ENCODE measurements around the gene HOXB8. TPM values are rescaled to one million over a fixed set of nuclear protein-coding genes. Genes with fewer than 3 reads are reported as not detected.
A peak's percentile ranks its signal among the peaks of the same experiment; 100 is the strongest.

HOXB8 gene
- total and polyA plus RNA-seq, 2 donors, result 0.07 TPM; not detected in 1

DNA sequence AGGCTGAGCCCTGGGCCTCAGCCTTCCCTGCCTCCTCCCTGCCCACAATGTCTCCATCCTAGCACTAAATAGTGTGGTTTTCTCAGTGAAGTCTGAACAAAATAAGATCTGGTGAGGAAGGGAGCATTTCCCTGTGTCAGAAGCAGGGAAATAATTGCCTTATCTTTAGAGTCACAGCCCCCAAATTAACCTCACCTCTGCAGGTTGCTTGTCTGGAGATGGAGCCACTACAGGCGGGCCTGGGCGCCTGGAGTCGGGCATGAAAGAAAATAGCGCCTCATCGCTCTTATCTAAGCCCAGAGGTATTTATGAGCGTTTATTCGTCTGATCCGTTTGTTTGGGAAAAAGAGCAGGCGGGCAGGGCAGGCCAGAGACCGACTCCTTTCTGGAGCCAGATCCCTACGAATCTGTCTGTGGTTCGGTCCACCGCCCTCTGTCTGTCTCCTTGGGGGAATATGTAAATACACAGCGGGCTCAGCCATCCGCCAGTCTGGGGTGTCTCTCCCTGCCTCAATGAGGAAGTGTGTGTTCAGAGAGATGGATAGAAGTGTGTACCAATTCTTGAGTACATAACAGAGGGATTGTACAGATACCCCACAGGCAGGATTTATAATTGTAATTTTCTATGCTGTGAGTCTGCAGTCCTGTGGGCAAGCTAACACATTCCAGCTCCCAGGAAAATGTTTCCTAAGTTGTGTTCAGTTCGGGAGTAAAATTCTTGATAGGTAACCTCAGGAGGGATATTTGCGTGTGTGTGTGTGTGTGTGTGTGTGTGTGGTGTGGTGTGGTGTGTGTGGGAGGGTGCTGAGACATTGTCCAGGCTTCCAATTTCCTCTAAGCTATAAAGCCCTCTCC lies 14.6 kb downstream of the HOXB8 start:
- peaks cover 97 to 100% of the 10 kb centered on the region in 2 donors for H3K27me3 ChIP-seq (ENCODE audit: control insufficient read depth in 2 of 2, insufficient read depth in 1 of 2, low read length in 1 of 2)

DNA sequence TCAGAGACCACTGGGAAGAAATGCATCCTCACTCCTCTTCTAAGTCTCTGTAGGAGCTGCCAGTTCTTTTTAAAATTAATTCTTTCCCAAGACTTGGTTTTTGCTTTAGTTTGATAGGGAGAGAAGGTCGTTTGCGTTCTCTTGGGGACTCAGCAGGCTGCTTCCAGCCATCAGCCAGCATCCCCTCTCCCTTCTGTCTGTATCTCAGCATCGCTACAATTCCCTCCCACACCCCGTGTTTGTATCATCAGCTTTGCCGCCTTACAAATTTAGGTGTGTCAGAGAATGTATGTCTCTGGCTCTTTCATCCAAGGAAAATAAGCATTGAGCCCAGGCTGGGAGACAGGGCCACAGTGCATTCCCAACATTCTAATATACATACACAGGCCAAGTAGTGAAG lies 15.7 kb downstream of the HOXB8 start:
- H3K9me3 ChIP-seq (ENCODE audit: control insufficient read depth in 2 of 2, insufficient read depth in 1 of 2, low read length in 1 of 2), result peaks cover 0 to 25% of the 10 kb centered on the region in 2 donors
- H3K4me1 ChIP-seq (ENCODE audit: control insufficient read depth in 2 of 2, insufficient read depth in 2 of 2, low read length in 2 of 2), result peaks cover 0 to 24% of the 10 kb centered on the region in 2 donors
- DNase-seq (ENCODE audit: low read depth in 6 of 9, low spot score in 9 of 9), result no peak
- no peak overlapping the region for H3K4me3 ChIP-seq (ENCODE audit: low read length in 2 of 2)
- H3K27ac ChIP-seq (ENCODE audit: low read depth in 1 of 2, low read length in 1 of 2), result no peak overlapping the region
- H3K27me3 ChIP-seq (ENCODE audit: control insufficient read depth in 2 of 2, insufficient read depth in 1 of 2, low read length in 1 of 2), result peaks cover 97 to 100% of the 10 kb centered on the region in 2 donors
- WGBS, result 92% methylated on average over 5 of the region's 5 CpGs
- H3K36me3 ChIP-seq (ENCODE audit: control insufficient read depth in 2 of 2, insufficient read depth in 2 of 2, low read length in 1 of 2), result peaks cover 0 to 4% of the 10 kb centered on the region in 2 donors

More for the DNA sequence above, 14.6 kb downstream of the HOXB8 start:
- H3K4me1 ChIP-seq (ENCODE audit: control insufficient read depth in 2 of 2, insufficient read depth in 2 of 2, low read length in 2 of 2), result peaks cover 0 to 24% of the 10 kb centered on the region in 2 donors
- DNase-seq (ENCODE audit: low read depth in 6 of 9, low spot score in 9 of 9), result no peak
- WGBS, result 93% methylated on average over 17 of the region's 17 CpGs
- H3K27ac ChIP-seq (ENCODE audit: low read depth in 1 of 2, low read length in 1 of 2), result no peak overlapping the region
- H3K4me3 ChIP-seq (ENCODE audit: low read length in 2 of 2), result no peak overlapping the region
- no peaks in the 10 kb centered on the region for H3K36me3 ChIP-seq (ENCODE audit: control insufficient read depth in 2 of 2, insufficient read depth in 2 of 2, low read length in 1 of 2)
- peaks cover 0 to 25% of the 10 kb centered on the region in 2 donors for H3K9me3 ChIP-seq (ENCODE audit: control insufficient read depth in 2 of 2, insufficient read depth in 1 of 2, low read length in 1 of 2)

DNA sequence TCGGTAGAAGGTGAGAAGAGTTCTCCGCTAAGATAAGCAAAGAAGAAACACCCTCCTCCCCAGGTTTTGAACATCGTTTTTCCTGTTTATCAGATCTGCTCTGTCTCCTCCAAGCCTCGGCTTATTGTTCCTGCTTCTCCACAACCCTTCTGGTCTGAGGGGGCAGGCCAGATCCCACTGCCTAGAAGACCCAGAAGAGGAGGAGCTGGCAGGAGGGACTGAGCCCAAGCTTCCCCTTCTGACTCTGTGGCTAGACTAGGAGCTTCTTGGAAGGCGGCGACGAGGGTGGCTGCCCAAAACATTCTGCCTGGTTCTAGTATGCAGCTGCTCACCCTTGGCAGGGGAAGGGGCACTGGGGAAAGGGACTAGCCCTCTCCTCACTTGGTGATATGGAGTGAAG lies 16.4 kb downstream of the HOXB8 start:
- H3K4me1 ChIP-seq (ENCODE audit: control insufficient read depth in 2 of 2, insufficient read depth in 2 of 2, low read length in 2 of 2), result peaks cover 0 to 24% of the 10 kb centered on the region in 2 donors
- H3K4me3 ChIP-seq (ENCODE audit: low read length in 2 of 2), result no peak overlapping the region
- peaks cover 0 to 19% of the 10 kb centered on the region in 2 donors for H3K9me3 ChIP-seq (ENCODE audit: control insufficient read depth in 2 of 2, insufficient read depth in 1 of 2, low read length in 1 of 2)
- peaks cover 97 to 100% of the 10 kb centered on the region in 2 donors for H3K27me3 ChIP-seq (ENCODE audit: control insufficient read depth in 2 of 2, insufficient read depth in 1 of 2, low read length in 1 of 2)
- H3K36me3 ChIP-seq (ENCODE audit: control insufficient read depth in 2 of 2, insufficient read depth in 2 of 2, low read length in 1 of 2), result peaks cover 0 to 4% of the 10 kb centered on the region in 2 donors
- WGBS, result 73% methylated on average over 7 of the region's 7 CpGs
- no peak for DNase-seq (ENCODE audit: low read depth in 6 of 9, low spot score in 9 of 9)
- no peak overlapping the region for H3K27ac ChIP-seq (ENCODE audit: low read depth in 1 of 2, low read length in 1 of 2)

DNA sequence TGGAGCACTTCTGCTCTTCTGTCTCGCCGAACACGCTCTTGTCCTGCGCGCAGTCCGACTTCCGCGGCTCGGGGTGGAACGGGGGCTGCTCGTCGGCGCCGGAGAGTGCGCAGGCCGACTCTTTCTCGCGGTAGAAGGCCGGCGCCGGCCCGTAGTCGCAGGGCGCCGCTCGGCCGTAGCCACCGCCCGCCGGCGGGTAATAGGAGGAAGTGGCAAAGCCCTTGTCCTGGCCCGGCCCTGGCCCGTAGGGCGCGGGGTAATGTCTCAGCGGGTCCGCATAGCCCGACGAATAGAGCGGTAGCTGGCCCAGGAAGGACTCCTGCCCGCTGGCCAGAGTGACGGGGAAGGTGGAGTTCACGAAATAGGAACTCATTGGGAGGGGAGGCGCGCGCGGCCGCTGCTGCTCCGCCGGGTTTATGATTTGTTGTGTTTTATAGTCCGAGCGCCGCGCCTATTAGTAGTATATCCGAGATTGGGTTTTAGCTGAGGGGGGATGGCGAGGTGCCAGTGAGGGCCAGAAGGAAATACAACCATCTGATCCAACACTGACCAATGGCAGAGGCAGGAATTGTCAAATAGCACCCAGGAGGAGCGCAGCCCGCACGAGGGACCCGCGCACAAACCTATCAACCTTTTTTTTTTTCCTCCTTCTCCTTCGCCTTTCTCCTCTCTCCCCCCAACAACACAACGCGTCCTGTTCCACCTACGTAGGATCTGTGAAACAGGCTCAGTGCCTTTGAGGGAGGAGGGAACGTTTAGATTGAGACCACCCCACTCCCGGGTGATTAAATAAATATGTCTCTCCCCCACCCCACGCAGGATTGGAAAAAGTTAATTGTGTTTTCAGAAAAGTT lies 17.1 kb downstream of the HOXB8 start:
- H3K4me1 ChIP-seq (ENCODE audit: control insufficient read depth in 2 of 2, insufficient read depth in 2 of 2, low read length in 2 of 2), result peaks cover 0 to 29% of the 10 kb centered on the region in 2 donors
- no peak overlapping the region for H3K27ac ChIP-seq (ENCODE audit: low read depth in 1 of 2, low read length in 1 of 2)
- peaks cover 95 to 100% of the 10 kb centered on the region in 2 donors for H3K27me3 ChIP-seq (ENCODE audit: control insufficient read depth in 2 of 2, insufficient read depth in 1 of 2, low read length in 1 of 2)

DNA sequence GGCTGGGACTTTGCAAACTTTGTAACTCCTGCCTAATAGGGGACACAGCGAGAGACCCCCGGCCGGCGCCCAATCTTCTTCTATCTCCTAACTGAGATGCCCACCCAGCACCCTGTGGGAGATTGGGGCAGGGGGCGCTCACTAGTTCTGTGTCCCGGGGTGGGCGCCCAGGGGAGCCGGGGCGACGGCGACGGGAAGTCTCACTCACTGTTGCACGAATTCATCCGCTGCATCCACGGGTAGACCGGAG lies 17.6 kb downstream of the HOXB8 start:
- peaks cover 95 to 100% of the 10 kb centered on the region in 2 donors for H3K27me3 ChIP-seq (ENCODE audit: control insufficient read depth in 2 of 2, insufficient read depth in 1 of 2, low read length in 1 of 2)
- H3K4me1 ChIP-seq (ENCODE audit: control insufficient read depth in 2 of 2, insufficient read depth in 2 of 2, low read length in 2 of 2), result peaks cover 0 to 29% of the 10 kb centered on the region in 2 donors
- H3K27ac ChIP-seq (ENCODE audit: low read depth in 1 of 2, low read length in 1 of 2), result no peak overlapping the region
- H3K4me3 ChIP-seq (ENCODE audit: low read length in 2 of 2), result peak overlapping the region in 1 of 2 donors; percentile 11
- peaks cover 0 to 10% of the 10 kb centered on the region in 2 donors for H3K9me3 ChIP-seq (ENCODE audit: control insufficient read depth in 2 of 2, insufficient read depth in 1 of 2, low read length in 1 of 2)
- H3K36me3 ChIP-seq (ENCODE audit: control insufficient read depth in 2 of 2, insufficient read depth in 2 of 2, low read length in 1 of 2), result peaks cover 0 to 4% of the 10 kb centered on the region in 2 donors
- WGBS, result 1% methylated on average over 16 of the region's 16 CpGs
- no peak for DNase-seq (ENCODE audit: low read depth in 6 of 9, low spot score in 9 of 9)

More for the DNA sequence above, 17.1 kb downstream of the HOXB8 start:
- Histone ChIP-seq H3K9me3 (ENCODE audit: control insufficient read depth in 2 of 2, insufficient read depth in 1 of 2, low read length in 1 of 2) (peaks cover 0 to 16% of the 10 kb centered on the region in 2 donors), H3K36me3 (ENCODE audit: control insufficient read depth in 2 of 2, insufficient read depth in 2 of 2, low read length in 1 of 2) (peaks cover 0 to 4% of the 10 kb centered on the region in 2 donors), H3K4me3 (ENCODE audit: low read length in 2 of 2) (peak overlapping the region in 1 of 2 donors; percentile 11)
- 3% methylated on average over 68 of the region's 68 CpGs for WGBS
- no peak for DNase-seq (ENCODE audit: low read depth in 6 of 9, low spot score in 9 of 9)

DNA sequence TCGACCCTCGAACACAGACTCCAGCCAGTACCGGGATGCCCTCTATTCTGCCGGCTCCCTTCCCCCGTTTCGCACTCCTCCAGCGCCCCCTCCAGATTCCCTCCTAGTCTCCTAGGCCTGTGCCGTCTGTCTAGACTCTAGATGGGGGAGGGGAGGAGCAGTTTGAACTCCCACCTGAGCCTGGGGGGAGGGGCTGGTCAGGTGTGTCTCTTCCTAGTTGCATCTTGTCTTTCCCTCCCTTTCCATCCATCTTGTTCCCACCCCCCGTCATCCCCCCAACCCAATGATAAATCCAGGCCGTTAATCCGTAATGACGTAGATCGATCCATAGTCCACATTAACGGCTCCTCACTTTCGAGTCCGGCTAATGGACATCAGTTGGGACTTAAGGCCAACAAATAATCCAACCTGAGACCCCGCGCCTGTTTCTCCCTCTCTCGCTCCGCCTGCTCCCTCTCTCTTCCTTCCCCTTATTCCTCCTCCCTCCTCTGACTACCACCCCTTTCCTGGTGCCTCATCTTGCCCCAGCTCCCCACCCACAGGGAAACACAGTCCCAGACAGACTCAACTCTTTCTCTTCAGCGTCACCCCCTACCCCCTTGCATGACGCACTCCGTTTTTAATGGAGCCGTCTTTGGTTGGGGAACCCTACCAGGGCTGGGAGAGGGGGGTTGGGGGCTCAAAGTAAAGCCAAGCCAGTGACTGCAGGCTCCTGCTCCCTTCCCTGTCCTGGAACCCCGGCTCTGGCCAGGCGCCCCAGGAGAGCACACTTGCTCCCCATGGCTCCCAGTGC lies 18.2 kb downstream of the HOXB8 start:
- H3K4me1 ChIP-seq (ENCODE audit: control insufficient read depth in 2 of 2, insufficient read depth in 2 of 2, low read length in 2 of 2), result peaks cover 0 to 27% of the 10 kb centered on the region in 2 donors
- 5% methylated on average over 26 of the region's 26 CpGs for WGBS
- peaks cover 0 to 4% of the 10 kb centered on the region in 2 donors for H3K36me3 ChIP-seq (ENCODE audit: control insufficient read depth in 2 of 2, insufficient read depth in 2 of 2, low read length in 1 of 2)
- peaks cover 0 to 8% of the 10 kb centered on the region in 2 donors for H3K9me3 ChIP-seq (ENCODE audit: control insufficient read depth in 2 of 2, insufficient read depth in 1 of 2, low read length in 1 of 2)
- H3K4me3 ChIP-seq (ENCODE audit: low read length in 2 of 2), result no peak overlapping the region
- DNase-seq (ENCODE audit: low read depth in 6 of 9, low spot score in 9 of 9), result no peak
- peaks cover 95 to 100% of the 10 kb centered on the region in 2 donors for H3K27me3 ChIP-seq (ENCODE audit: control insufficient read depth in 2 of 2, insufficient read depth in 1 of 2, low read length in 1 of 2)
- no peak overlapping the region for H3K27ac ChIP-seq (ENCODE audit: low read depth in 1 of 2, low read length in 1 of 2)

DNA sequence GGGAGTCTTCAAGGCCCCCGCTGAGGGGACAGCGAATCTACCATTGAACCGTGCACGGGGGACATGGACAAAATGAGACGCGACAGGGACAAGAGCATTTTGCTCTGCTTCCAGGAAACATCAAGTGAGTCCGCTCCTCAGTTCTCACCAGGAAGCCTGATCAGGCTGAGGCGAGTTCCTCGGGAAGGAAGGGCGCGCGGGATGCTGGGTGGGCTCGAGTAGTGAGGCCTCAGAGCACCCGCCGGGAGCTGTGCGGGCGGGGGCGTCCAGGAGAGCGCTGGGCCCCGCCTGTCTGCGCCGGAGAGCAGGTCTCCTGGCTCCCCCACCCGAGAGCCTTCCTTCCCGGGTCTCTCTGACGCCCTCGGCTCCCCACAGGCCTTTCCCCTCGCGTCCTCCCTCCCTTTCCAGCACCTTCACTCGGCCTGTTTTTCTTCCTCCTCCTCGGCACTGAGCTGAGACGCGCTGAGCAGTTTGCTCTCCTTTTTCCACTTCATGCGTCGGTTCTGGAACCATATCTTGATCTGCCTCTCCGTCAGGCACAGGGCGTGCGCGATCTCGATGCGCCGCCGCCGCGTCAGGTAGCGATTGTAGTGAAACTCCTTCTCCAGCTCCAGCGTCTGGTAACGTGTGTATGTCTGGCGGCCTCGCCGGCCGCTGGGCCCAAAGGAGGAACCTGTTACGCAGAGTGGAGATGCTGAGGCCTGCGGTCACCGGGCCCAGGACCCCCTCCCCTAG lies 18.9 kb downstream of the HOXB8 start:
- Histone ChIP-seq H3K4me3 (ENCODE audit: low read length in 2 of 2) (no peak overlapping the region), H3K27me3 (ENCODE audit: control insufficient read depth in 2 of 2, insufficient read depth in 1 of 2, low read length in 1 of 2) (peaks cover 94 to 100% of the 10 kb centered on the region in 2 donors), H3K27ac (ENCODE audit: low read depth in 1 of 2, low read length in 1 of 2) (no peak overlapping the region), H3K4me1 (ENCODE audit: control insufficient read depth in 2 of 2, insufficient read depth in 2 of 2, low read length in 2 of 2) (peaks cover 0 to 27% of the 10 kb centered on the region in 2 donors), H3K9me3 (ENCODE audit: control insufficient read depth in 2 of 2, insufficient read depth in 1 of 2, low read length in 1 of 2) (peaks cover 0 to 5% of the 10 kb centered on the region in 2 donors), H3K36me3 (ENCODE audit: control insufficient read depth in 2 of 2, insufficient read depth in 2 of 2, low read length in 1 of 2) (peaks cover 0 to 4% of the 10 kb centered on the region in 2 donors)
- 21% methylated on average over 54 of the region's 54 CpGs for WGBS
- DNase-seq (ENCODE audit: low read depth in 6 of 9, low spot score in 9 of 9), result no peak

DNA sequence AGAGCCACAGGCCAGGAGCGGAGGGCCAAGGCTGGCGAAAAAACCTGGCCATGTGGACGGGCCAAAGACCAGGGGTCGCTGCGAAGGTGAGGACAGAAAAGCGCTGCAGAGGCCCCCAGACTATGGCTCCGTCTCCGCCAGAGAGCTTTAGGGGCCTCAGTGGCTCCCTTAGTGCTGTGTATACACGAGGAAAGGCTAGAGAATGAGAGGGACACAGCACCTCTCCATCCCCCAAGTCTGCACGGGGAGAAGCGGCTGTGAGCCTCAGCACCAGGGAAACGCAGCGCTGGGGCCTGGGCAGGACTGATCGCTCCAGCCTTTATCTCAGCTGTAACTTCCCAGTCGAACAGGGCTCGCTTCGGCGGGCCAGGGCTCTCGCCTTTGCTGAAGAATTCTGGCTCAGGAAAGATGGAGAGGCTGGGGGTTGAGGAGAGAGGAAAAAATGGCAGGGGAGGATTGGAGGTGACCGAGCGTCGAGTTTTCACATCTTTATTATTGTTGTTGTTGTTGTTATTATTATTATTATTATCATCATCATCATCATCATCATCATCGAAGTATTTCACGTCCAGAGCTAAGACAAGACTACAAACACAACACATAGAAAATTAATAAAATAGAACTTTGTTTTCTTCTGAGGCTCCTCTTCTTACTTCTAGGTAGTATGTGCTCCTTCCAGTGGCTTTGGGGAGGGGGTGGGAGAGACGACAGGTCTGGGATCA lies 19.7 kb downstream of the HOXB8 start:
- 93% methylated on average over 25 of the region's 25 CpGs for WGBS
- Histone ChIP-seq H3K36me3 (ENCODE audit: control insufficient read depth in 2 of 2, insufficient read depth in 2 of 2, low read length in 1 of 2) (peaks cover 0 to 4% of the 10 kb centered on the region in 2 donors), H3K9me3 (ENCODE audit: control insufficient read depth in 2 of 2, insufficient read depth in 1 of 2, low read length in 1 of 2) (peaks cover 0 to 5% of the 10 kb centered on the region in 2 donors), H3K4me3 (ENCODE audit: low read length in 2 of 2) (no peak overlapping the region), H3K4me1 (ENCODE audit: control insufficient read depth in 2 of 2, insufficient read depth in 2 of 2, low read length in 2 of 2) (peaks cover 0 to 27% of the 10 kb centered on the region in 2 donors), H3K27ac (ENCODE audit: low read depth in 1 of 2, low read length in 1 of 2) (no peak overlapping the region), H3K27me3 (ENCODE audit: control insufficient read depth in 2 of 2, insufficient read depth in 1 of 2, low read length in 1 of 2) (peaks cover 95 to 100% of the 10 kb centered on the region in 2 donors)
- no peak for DNase-seq (ENCODE audit: low read depth in 6 of 9, low spot score in 9 of 9)
